Measurements from ENCODE around the gene GALNT11.

DNA sequence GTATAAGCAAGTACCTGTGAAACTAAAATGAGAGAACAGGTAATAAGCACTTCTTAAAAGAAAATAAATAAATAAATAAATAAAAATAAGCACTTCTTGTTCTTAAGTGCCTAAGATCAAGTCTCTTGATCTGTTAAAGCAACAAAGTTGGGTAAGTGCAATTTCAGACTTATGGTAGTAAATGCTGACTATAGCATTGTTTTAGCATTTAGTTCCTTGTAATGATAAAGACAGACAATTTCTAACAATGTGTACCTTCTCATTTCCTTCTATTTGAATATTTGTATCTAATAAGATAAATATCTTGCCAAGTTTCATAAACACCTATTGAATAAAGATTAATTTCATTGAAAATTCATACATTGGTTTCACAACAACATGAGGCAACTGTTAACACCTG is 87.4 kb downstream of the GALNT11 start:
- no peak for TF ChIP-seq EZH2 (IDR thresholded peaks at IDR 0.05; ENCODE audit: insufficient read depth, low read length)
- no peak for TF ChIP-seq CTCF (IDR thresholded peaks at IDR 0.05; ENCODE audit: insufficient read depth, low read depth, low read length)

Measured in astrocyte (in vitro differentiated cells and primary cell).